Lung (tissue), 12 donors: ENCODE measurements around the gene SLF1. TPM values are rescaled to one million over a fixed set of nuclear protein-coding genes. Genes with fewer than 3 reads are reported as not detected.

Experiments
- ATAC-seq: fragments of 200-7000 bp; cut with Tn5 transposase; one replicate; pipeline ENCODE4 v1.9.1; 2020; ENCODE audit warnings: moderate number of reproducible peaks; ENCODE audit not compliant: insufficient read depth, low FRiP score
- DNase-seq, 3 donors: peaks; one replicate each; pipeline ENCODE4 v3.0.0-alpha.2; 2013 to 2017
- H3K27ac ChIP-seq, 2 donors: one replicate each; pipeline ENCODE4 v1.5.1; 2013; ENCODE audit warnings: mild to moderate bottlenecking in 2 of 2, moderate library complexity in 2 of 2, control low read depth in 1 of 2, inconsistent platforms in 1 of 2, low read depth in 1 of 2, low read length in 1 of 2
- H3K27me3 ChIP-seq, 3 donors: one replicate each; pipeline ENCODE4 v1.5.1; 2013; ENCODE audit warnings: low read length in 2 of 3; ENCODE audit not compliant: control insufficient read depth in 3 of 3, insufficient read depth in 3 of 3
- H3K36me3 ChIP-seq, 4 donors: one replicate each; pipeline ENCODE4 v1.5.1; 2013; ENCODE audit warnings: low read length in 4 of 4, mild to moderate bottlenecking in 1 of 4, moderate library complexity in 1 of 4; ENCODE audit not compliant: control insufficient read depth in 4 of 4, insufficient read depth in 4 of 4
- H3K4me1 ChIP-seq, 5 donors: one replicate each; pipeline ENCODE4 v1.5.1; 2013; ENCODE audit warnings: low read length in 5 of 5, mild to moderate bottlenecking in 2 of 5, moderate library complexity in 1 of 5; ENCODE audit not compliant: control insufficient read depth in 5 of 5, insufficient read depth in 5 of 5
- H3K4me3 ChIP-seq: one replicate; pipeline ENCODE4 v1.5.1; 2013; ENCODE audit warnings: mild to moderate bottlenecking, control low read depth, moderate library complexity
- H3K9ac ChIP-seq, 2 donors: one replicate each; pipeline ENCODE4 v1.5.1; 2013; ENCODE audit warnings: low read length in 2 of 2, control low read depth in 1 of 2; ENCODE audit not compliant: insufficient read depth in 1 of 2
- H3K9me3 ChIP-seq, 4 donors: one replicate each; pipeline ENCODE4 v1.5.1; 2013; ENCODE audit warnings: low read length in 3 of 4, mild to moderate bottlenecking in 1 of 4, moderate library complexity in 1 of 4; ENCODE audit not compliant: control insufficient read depth in 4 of 4, insufficient read depth in 3 of 4
- CTCF ChIP-seq: IDR thresholded peaks from 2 replicates; pipeline ENCODE4 v1.5.1; 2012; ENCODE audit warnings: mild to moderate bottlenecking; ENCODE audit errors: control extremely low read depth, extremely low read depth
- WGBS, 2 donors: extraction: QIAGEN DNeasy Blood & Tissue Kit; methylation state at CpG; one replicate each; pipeline ENCODE4 v1.1.7; 2013; 5-methylcytosine and 5-hydroxymethylcytosine counted together
- polyA plus RNA-seq, 2 donors: library from polyadenylated mRNA; stranded (reverse); fragments of 200-250 nt; gene quantifications; one replicate each; pipeline ENCODE4 v1.2.1, GENCODE V29; 2013
- total RNA-seq, 2 donors: library from RNA; depleted of rRNA in 1 of 2; stranded (reverse); fragments of >200 nt in 1 of 2; gene quantifications; one replicate each; pipeline ENCODE4 v1.2.1, GENCODE V29; 2014 to 2021
- donor health status: control.
- donor health status: control.
- donor health status: Bipolar disorder and iron deficiency.
- donor health status: healthy.
- donor health status: DM: yes; HTN: yes; CAD: no.

Gene SLF1
- total and polyA plus RNA-seq, 4 donors: 2.1 to 29.5 (median 5.0) TPM

- no peak for DNase-seq
- Histone ChIP-seq H3K9ac (no peak overlapping the region), H3K27ac (no peak overlapping the region), H3K9me3 (no peaks in the 10 kb centered on the region), H3K36me3 (no peaks in the 10 kb centered on the region), H3K4me1 (no peaks in the 10 kb centered on the region), H3K27me3 (no peaks in the 10 kb centered on the region), H3K4me3 (no peak overlapping the region)
- ATAC-seq: no peak
- TF ChIP-seq CTCF: no peak
Observed at GRCh38 chr5:94577466-94578245, 40.8 kb upstream of the SLF1 start.

DNA sequence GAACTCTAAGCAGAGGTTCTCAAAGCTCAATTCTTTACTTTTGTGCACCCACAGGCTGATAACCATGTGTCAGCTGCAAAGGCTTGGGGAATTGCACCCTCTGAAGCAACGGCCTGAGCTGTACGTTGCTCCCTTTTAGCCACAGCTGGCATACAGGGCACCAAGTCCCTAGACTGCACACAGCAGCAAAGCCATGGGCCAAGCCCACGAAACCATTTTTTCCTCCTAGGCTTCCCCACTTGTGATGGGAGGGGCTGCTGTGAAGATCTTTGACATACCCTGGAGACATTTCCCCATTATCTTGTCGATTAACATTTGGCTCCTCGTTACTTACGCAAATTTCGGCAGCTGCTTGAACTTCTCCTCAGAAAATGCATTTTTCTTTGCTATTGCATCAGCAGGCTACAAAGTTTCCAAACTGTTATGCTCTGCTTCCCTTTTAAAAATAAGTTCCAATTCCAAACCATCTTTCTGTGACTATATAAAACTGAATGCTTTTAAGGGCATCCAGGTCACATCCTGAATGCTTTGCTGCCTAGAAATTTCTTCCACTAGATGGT, 23.1 kb upstream of the SLF1 start:
- Histone ChIP-seq H3K36me3 (peaks cover 0 to 2% (median 0%) of the 10 kb centered on the region in 4 donors), H3K27ac (no peak overlapping the region), H3K9me3 (peaks cover 0 to 4% (median 0%) of the 10 kb centered on the region in 4 donors), H3K4me3 (no peak overlapping the region), H3K4me1 (no peaks in the 10 kb centered on the region), H3K27me3 (no peaks in the 10 kb centered on the region), H3K9ac (no peak overlapping the region)
- no peak for TF ChIP-seq CTCF
- 45 to 84% methylated on average over 7 of the region's 7 CpGs for WGBS, 2 donors
- ATAC-seq (no peak), DNase-seq (peak in 1 of 3 donors; percentile 16)

- no peaks in the 10 kb centered on the region for H3K27me3 ChIP-seq
- WGBS, 2 donors: 71 to 72% methylated on average over 2 of the region's 2 CpGs
- no peak overlapping the region for H3K27ac ChIP-seq
- no peak overlapping the region for H3K9ac ChIP-seq
- H3K4me3 ChIP-seq: no peak overlapping the region
- H3K36me3 ChIP-seq: no peaks in the 10 kb centered on the region
- no peaks in the 10 kb centered on the region for H3K9me3 ChIP-seq
- ATAC-seq: no peak
- DNase-seq: no peak
- H3K4me1 ChIP-seq: peaks cover 0 to 21% (median 5%) of the 10 kb centered on the region in 5 donors
- TF ChIP-seq CTCF: no peak
Observed at GRCh38 chr5:94613583-94613982, 4.9 kb upstream of the SLF1 start.
